COLO668 (cell line): ENCODE results near the gene RPL31.
"Not testable (repeated sequence)": the region's sequence is repeated elsewhere in the genome, so short reads cannot be mapped to it uniquely, and the experiment has no call there.

Experiments
- DNase-seq: peaks from one replicate; lab custom pipeline; 2025; ENCODE audit not compliant: unreplicated experiment; lab: John Stamatoyannopoulos, UW

The RPL31 gene

GRCh38 chr2:101025561-101025960 lies 23.5 kb downstream of the RPL31 start:
- no peak for DNase-seq

GRCh38 chr2:101026253-101026701 lies 24.2 kb downstream of the RPL31 start:
- no peak for DNase-seq

GRCh38 chr2:101026923-101027469 lies 24.9 kb downstream of the RPL31 start:
- no peak for DNase-seq

DNA sequence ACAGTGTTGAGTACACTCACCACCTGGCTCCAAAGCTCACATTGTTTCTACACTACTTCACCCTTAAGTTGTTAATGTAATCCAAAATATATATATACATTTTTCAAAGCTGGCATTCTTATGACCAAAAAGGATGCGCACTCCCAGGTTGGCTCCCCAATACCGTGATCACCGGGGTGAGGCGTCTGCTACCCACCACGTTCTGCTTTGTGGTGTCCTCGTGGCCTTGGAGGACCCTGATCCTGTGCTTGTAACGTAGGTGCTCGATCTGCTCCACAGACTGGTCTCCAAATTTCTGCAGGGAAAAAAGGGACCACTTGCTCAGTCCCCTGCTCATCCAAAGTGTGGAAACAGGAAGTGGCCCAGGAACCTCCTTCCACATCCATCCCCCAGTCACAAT lies 25.8 kb downstream of the RPL31 start:
- DNase-seq: no peak

DNA sequence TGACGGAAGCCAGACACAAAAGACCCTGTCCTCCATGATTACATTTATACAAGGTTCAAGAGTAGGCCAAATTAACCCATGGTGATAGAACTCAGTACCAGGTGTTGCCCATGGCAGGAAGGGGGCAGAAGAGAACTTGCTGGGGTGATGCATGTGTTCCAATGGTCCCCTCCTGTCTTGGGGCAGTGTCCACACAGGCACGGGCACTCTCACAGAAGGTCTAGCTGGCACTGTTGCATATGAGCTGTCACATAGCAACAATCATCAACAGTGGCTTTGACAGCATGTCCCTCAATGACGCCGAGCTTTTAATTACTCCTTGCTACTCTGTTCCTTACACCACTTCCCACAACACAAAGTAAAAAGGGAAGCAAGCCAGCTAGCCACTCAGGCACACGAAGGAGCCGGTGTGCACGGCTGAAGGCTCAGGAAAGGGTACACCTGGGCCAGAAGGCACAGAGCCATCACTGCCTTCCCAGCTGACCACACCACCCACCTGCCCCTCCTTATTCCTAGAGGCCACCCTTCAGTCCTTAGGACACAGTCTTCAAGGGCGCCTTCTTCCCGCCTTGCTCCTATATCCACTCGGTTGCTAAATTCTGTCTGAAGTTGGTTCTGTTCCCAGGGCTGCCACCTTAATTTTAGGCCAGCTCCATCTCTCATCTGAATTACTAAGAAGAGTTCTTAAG lies 28.9 kb downstream of the RPL31 start:
- no peak for DNase-seq

DNA sequence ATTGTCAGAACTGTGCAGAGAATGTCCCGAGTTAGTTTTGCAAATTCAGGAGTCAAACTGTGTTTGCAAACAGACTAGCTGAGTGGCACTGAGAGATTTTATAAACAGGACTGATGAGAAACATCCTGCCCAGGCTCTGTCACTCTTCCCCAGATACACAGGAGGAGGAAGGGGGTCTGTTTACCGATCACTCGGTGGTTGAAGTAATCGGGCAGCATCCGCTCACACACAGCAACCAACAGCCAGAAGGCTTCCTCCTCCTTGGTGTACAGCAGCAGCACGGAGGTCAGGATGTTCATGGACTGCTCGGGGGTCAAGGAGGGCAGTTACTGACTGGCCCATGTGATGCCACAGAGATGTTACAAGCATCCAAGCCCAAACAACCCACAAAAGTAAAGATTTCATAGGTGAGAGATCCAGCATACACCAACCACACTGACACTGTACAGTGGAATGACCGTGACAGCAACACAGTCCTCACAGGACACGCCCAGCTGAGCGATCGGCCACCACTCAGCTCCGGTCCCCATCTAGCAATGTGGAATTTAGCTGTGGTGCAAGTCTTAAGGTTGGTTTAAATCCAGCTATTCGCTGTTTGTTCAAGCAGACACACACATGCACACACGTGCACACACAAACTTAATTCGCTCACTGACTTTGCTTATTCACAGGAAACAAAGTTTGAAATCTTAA lies 30.1 kb downstream of the RPL31 start:
- DNase-seq: no peak

DNA sequence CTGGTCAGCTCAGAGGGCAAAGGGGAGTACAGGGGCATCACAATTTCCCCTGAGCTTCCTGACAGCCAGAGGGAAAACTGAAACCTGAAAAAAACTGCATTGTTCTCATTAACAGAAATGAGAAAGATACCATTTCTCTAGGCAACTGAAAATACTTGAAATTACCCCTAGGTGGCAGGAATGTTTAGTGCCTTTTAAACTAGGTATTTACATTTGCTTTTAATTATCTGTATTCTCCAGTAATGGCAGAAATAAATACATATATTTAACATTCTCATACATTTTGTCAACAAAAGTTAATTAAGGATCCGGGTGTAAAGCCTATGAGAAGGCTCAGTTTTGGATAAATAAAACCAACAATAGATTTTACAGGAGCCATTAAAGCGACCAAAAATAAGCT lies 34.5 kb downstream of the RPL31 start:
- DNase-seq: no peak

DNA sequence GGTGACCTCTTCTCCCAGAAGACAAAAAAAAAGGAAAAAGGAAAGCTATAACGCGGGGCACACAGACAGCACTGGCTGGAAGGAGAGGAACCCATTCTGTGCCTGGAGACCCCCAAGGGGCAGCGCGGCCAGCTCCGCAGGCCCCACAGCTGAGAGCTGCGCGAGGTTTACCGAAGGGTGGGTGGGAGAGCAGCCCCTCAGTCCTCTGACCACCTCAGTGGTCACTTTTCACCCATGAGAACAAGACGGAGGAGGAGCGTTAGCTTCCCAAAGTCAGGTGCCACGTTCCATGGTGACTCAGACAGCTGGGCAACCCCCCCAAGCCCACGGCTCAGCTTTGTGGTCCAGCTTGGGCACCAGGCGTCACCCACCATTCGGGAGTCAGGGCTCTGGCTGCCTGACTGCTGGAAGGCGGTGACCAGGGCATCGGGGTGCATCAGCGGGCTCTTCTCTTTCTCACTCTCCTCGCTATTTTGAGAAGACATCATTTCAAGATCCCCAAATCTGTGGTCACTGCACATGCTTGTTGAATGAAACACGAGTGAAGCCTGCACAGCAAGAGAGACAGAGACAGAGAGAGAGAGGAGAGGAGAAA lies 35.2 kb downstream of the RPL31 start:
- no peak for DNase-seq

- DNase-seq: peak; percentile 36
Measured at GRCh38 chr2:101038455-101039255, 36.6 kb downstream of the RPL31 start.

DNA sequence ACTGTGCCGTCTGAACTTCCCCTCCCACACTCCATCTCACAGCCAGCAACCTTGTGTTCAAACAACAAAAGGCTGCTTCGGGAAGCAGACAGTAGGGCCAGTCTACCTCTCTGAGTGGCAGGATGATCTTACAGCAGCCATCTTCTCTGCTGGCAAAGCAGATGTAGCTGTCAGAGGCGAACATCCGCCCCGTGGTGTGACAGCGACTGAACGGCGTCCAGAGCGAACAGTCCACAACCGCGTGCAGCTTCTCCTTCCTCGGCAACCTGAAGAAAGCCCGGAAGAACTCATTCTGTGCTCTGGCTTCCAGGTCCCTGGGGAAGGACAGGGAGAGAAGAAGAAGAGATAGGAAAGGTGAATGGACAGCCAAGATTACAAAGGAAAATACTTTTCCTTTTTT lies 38.0 kb downstream of the RPL31 start:
- DNase-seq: no peak

DNA sequence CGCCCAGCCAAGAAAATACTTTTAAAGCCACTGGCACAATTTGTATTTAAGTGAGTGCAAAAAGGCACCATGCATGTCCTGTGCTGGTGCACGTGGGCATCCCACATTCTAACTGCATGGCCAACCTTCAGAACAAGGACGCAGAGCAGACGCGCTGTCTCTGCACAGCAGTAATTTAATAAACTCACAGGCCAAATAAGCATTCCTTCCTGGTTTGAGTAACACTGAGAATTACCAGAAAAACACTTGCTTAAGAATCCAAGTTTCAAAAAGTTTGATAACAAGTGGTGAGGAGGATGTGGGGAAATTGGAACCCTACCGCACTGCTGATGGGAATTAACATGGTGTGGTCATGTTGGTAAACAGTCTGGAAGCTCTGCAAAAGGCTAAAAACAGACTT lies 38.7 kb downstream of the RPL31 start:
- no peak for DNase-seq

GRCh38 chr2:101041413-101041812 lies 39.3 kb downstream of the RPL31 start:
- DNase-seq: no peak

GRCh38 chr2:101045330-101045729 lies 43.2 kb downstream of the RPL31 start:
- DNase-seq: no peak

DNA sequence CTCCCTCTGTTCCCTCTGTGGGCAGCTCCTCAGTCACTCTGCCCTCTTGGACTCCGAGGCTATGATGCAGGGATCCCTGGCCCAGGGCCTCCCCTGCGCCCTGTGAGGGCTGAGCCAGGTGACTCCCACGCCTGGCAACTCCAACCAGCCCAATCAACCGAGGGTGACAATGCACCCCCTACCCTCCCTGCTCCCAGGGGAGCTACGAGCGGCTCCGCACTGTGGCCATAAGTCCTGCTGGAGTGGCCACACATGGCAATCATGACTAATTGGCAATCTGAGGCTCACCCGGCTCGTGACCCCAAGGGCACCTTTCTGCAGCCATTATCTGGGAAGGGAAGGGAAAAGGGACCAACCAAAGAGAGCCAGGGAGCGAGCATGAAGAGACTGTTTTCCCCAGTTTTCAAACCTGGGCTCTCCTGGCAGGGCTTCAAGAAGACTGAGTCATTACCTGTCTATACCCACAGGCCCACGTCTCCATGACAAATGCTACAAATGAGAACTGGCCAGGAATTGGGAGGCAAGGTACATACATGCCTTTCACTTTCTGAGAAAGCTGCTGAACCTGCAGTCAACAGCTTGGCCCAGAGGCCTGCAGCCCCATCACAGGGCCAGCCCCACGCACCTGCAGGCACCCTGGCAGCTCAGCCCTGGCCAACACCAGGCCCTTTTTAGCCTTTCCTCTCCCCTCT lies 45.1 kb downstream of the RPL31 start:
- no peak for DNase-seq

DNA sequence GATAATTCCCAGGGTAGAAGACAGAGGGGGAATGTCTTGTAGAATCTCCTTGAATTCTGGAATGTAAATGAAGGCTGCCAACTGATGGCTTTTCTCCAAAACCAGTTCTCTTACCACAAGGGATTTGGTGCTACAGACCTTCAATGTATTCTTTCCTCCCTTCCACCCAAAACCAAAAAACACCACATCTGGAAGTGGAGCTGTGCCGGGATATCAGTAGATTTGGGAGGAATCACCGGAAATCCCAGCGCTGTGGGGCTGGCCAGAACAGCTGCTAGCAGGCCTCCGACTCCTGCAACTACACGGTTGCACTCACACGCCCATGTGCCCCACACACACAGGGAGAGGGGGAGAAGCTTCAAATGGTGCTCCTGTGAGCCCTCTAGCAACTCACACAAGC lies 45.7 kb downstream of the RPL31 start:
- no peak for DNase-seq

DNA sequence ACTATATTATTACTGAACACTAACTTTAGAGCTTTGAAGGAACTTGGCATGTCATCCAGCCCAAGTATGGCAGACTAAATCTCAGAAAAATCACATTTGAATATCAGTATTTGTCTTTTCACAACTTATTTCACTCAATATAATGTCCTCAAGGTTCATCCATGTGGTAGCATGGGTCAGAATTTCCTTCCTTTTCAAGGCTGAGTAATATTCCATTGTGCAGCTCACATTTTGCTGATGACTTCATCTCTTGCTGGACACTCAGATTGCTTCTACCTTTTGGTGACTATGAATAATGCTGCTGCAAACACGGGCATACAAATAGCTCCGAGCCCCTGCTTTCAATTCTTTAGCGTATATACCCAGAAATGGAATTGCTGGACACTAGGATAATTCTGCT lies 46.7 kb downstream of the RPL31 start:
- no peak for DNase-seq

DNA sequence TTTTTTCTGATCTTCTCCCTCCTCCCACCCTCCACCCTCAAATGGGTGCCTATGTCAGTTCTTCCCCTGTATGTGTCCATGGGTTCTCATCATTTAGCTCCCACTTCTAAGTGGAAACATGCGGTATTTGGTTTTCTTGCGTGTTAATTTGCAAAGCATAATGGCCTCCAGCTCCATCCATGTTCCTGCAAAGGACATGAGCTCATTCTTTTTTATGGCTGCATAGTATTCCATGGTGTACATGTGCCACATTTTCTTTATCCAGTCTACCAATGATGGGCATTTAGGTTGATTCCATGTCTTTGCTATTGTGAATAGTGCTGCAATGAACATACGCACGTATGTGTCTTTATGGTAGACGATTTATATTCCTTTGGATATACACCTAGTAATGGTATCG lies 48.8 kb downstream of the RPL31 start:
- DNase-seq: not testable (repeated sequence)

GRCh38 chr2:101052147-101052546 lies 50.1 kb downstream of the RPL31 start:
- no peak for DNase-seq

- DNase-seq: no peak
Measured at GRCh38 chr2:101053117-101053516, 51.0 kb downstream of the RPL31 start.
